IMR-90 (cell line): Measurements from ENCODE around the gene TNS1. TPM values are rescaled to one million over a fixed set of nuclear protein-coding genes. Genes with fewer than 3 reads are reported as not detected.
A peak's percentile ranks its signal among the peaks of the same experiment; 100 is the strongest.

Source experiments
- ATAC-seq: fragments of 200-7000 bp; cut with Tn5 transposase; 2 replicates; pipeline ENCODE4 v1.9.1; 2020; ENCODE audit warnings: low read depth, mild to moderate bottlenecking, moderate library complexity
- BruUV-seq: library from RNA; stranded (reverse); fragments of 400-500 nt; replicated peaks from 2 replicates; lab custom pipeline; 2021; lab: Mats Ljungman, UMichigan
- CTCF ChIA-PET: fragments of 300-600 bp; formaldehyde crosslinking; extraction: SDS; loops from one replicate; lab custom pipeline; 2021; ENCODE audit warnings: antibody characterized with exemption; lab: Yijun Ruan, JAX
- POLR2A ChIA-PET: fragments of 300-600 bp; sonication (Branson Sonifier 250); formaldehyde crosslinking; loops from one replicate; lab custom pipeline; 2022; ENCODE audit warnings: antibody characterized with exemption; ENCODE audit not compliant: unreplicated experiment; lab: Charles Lee
- DNase-seq: peaks from one replicate; pipeline ENCODE4 v3.0.0; 2013
- H2AFZ ChIP-seq: replicated peaks from 2 replicates; pipeline ENCODE3; 2013; ENCODE audit warnings: low read length, mild to moderate bottlenecking; ENCODE audit not compliant: poor library complexity
- H2AK5ac ChIP-seq: 2 replicates; pipeline ENCODE4 v1.6.1; 2013; ENCODE audit warnings: low read depth, low read length, inconsistent platforms
- H2AK9ac ChIP-seq: replicated peaks from 2 replicates; pipeline ENCODE3; 2013; ENCODE audit warnings: mild to moderate bottlenecking, low read depth, low read length, moderate library complexity; ENCODE audit not compliant: poor library complexity
- H2BK120ac ChIP-seq: 2 replicates; pipeline ENCODE4 v1.6.1; 2013; ENCODE audit warnings: low read depth, low read length, inconsistent platforms
- H2BK15ac ChIP-seq: 3 replicates; pipeline ENCODE4 v1.6.1; 2013; ENCODE audit warnings: low read depth, low read length, inconsistent platforms
- H2BK20ac ChIP-seq: 2 replicates; pipeline ENCODE4 v1.6.1; 2013; ENCODE audit warnings: low read depth, mild to moderate bottlenecking, inconsistent platforms, low read length, moderate library complexity
- H2BK5ac ChIP-seq: 2 replicates; pipeline ENCODE4 v1.6.1; 2013; ENCODE audit warnings: mild to moderate bottlenecking, low read depth, low read length, inconsistent platforms; ENCODE audit not compliant: poor library complexity, severe bottlenecking
- H3K14ac ChIP-seq: replicated peaks from 2 replicates; pipeline ENCODE4 v1.6.1; 2013; ENCODE audit warnings: low read depth, low read length, inconsistent platforms
- H3K18ac ChIP-seq: 2 replicates; pipeline ENCODE4 v1.6.1; 2013; ENCODE audit warnings: low read depth, low read length, control low read depth
- H3K23ac ChIP-seq: 2 replicates; pipeline ENCODE4 v1.6.1; 2013; ENCODE audit warnings: low read depth, low read length, inconsistent platforms
- H3K27ac ChIP-seq: 2 replicates; pipeline ENCODE4 v1.5.1; 2013; ENCODE audit warnings: mild to moderate bottlenecking, control low read depth, low read length; ENCODE audit not compliant: insufficient read depth
- H3K27me3 ChIP-seq: 2 replicates; pipeline ENCODE4 v1.6.1; 2013; ENCODE audit warnings: low read length; ENCODE audit not compliant: control insufficient read depth, insufficient read depth
- H3K36me3 ChIP-seq: 2 replicates; pipeline ENCODE4 v1.6.1; 2013; ENCODE audit warnings: low read length, mixed read lengths; ENCODE audit not compliant: control insufficient read depth, insufficient read depth
- H3K4ac ChIP-seq: 2 replicates; pipeline ENCODE4 v1.6.1; 2013; ENCODE audit warnings: low read depth, low read length, inconsistent platforms
- H3K4me1 ChIP-seq: 2 replicates; pipeline ENCODE4 v1.6.1; 2013; ENCODE audit warnings: low read length, mixed read lengths; ENCODE audit not compliant: control insufficient read depth, insufficient read depth
- H3K4me2 ChIP-seq: 2 replicates; pipeline ENCODE4 v1.6.1; 2013; ENCODE audit warnings: low read depth, mild to moderate bottlenecking, control low read depth, low read length, moderate library complexity
- H3K4me3 ChIP-seq: 2 replicates; pipeline ENCODE4 v1.5.1; 2013; ENCODE audit warnings: low read depth, mild to moderate bottlenecking, control low read depth, low read length, moderate library complexity; ENCODE audit not compliant: insufficient read depth
- H3K56ac ChIP-seq: 2 replicates; pipeline ENCODE4 v1.6.1; 2013; ENCODE audit warnings: low read length, inconsistent platforms; ENCODE audit not compliant: insufficient read depth; ENCODE audit errors: extremely low read depth
- H3K79me1 ChIP-seq, 2 experiments: 2 replicates each; pipeline ENCODE4 v1.6.1; 2013; ENCODE audit warnings: low read length in 2 of 2, inconsistent platforms in 1 of 2, low read depth in 1 of 2
- H3K9ac ChIP-seq: 2 replicates; pipeline ENCODE4 v1.6.1; 2013; ENCODE audit warnings: low read depth, low read length, control low read depth
- H3K9me1 ChIP-seq: 2 replicates; pipeline ENCODE4 v1.6.1; 2013; ENCODE audit warnings: low read length, inconsistent platforms; ENCODE audit not compliant: insufficient read depth
- H3K9me3 ChIP-seq: 2 replicates; pipeline ENCODE4 v1.6.1; 2013; ENCODE audit warnings: low read length; ENCODE audit not compliant: control insufficient read depth, insufficient read depth
- H4K20me1 ChIP-seq: 2 replicates; pipeline ENCODE4 v1.6.1; 2013; ENCODE audit warnings: low read length, inconsistent platforms; ENCODE audit not compliant: insufficient read depth
- H4K5ac ChIP-seq: 2 replicates; pipeline ENCODE4 v1.6.1; 2013; ENCODE audit warnings: mild to moderate bottlenecking, low read depth, low read length, control low read depth
- H4K8ac ChIP-seq, 2 experiments: 2 replicates each; pipeline ENCODE4 v1.6.1; 2013; ENCODE audit warnings: low read depth in 2 of 2, low read length in 2 of 2, control low read depth in 1 of 2, inconsistent platforms in 1 of 2
- H4K91ac ChIP-seq: 2 replicates; pipeline ENCODE4 v1.6.1; 2013; ENCODE audit warnings: low read depth, low read length, inconsistent platforms; ENCODE audit not compliant: insufficient read depth
- BHLHE40 ChIP-seq: fragments of 150-350 bp; IDR thresholded peaks from 2 replicates; pipeline ENCODE4 v1.6.1; 2016; ENCODE audit warnings: mild to moderate bottlenecking, low read depth, low read length
- MAFK ChIP-seq: IDR thresholded peaks from 2 replicates; pipeline ENCODE4 v1.6.1; 2012; ENCODE audit warnings: low read depth, low read length, improper control_type of control experiment
- MAZ ChIP-seq: IDR thresholded peaks from 2 replicates; pipeline ENCODE4 v1.6.1; 2012; ENCODE audit warnings: low read depth, mild to moderate bottlenecking, low read length, improper control_type of control experiment, moderate library complexity, borderline replicate concordance
- MXI1 ChIP-seq: IDR thresholded peaks from 2 replicates; pipeline ENCODE4 v1.6.1; 2012; ENCODE audit warnings: low read depth, mild to moderate bottlenecking, low read length, moderate library complexity, borderline replicate concordance
- POLR2A ChIP-seq: IDR thresholded peaks from 2 replicates; pipeline ENCODE4 v1.6.1; 2012; ENCODE audit warnings: mild to moderate bottlenecking, low read depth, low read length
- RAD21 ChIP-seq: IDR thresholded peaks from 2 replicates; pipeline ENCODE4 v1.6.1; 2012; ENCODE audit warnings: low read length, improper control_type of control experiment
- RFX5 ChIP-seq: IDR thresholded peaks from 2 replicates; pipeline ENCODE4 v1.8.0; 2012; ENCODE audit warnings: low read depth, mild to moderate bottlenecking, low read length, moderate library complexity
- WGBS, 2 experiments: methylation state at CpG; one replicate each; pipeline versions ENCODE4 v1.1.5 to v1.1.7; 2013; ENCODE audit warnings: missing lambda C conversion rate in 2 of 2; ENCODE audit not compliant: insufficient read length in 1 of 2; ENCODE audit errors: extremely low coverage in 2 of 2; 5-methylcytosine and 5-hydroxymethylcytosine counted together
- dilution Hi-C: fragments of 300-500 bp; cut with HindIII; formaldehyde crosslinking; loops from one replicate; pipeline ENCODE4 v1.14.3; 2018; ENCODE audit warnings: low sequenced_read_pairs; ENCODE audit not compliant: unreplicated experiment
- in situ Hi-C: fragments of 300-500 bp; cut with MboI; formaldehyde crosslinking; loops from 3 replicates; pipeline ENCODE4 v1.14.3; 2019; ENCODE audit warnings: low sequenced_read_pairs, inconsistent platforms, mixed read lengths
- intact Hi-C: fragments of 100-400 bp; cut with micrococcal nuclease; formaldehyde crosslinking; loops from 2 replicates; pipeline ENCODE4 v1.10.0; 2022
- polyA plus RNA-seq, 3 experiments: library from polyadenylated mRNA; depleted of rRNA; stranded (reverse); fragments of >200 nt; gene quantifications; 2 replicates each; pipeline ENCODE4 v1.2.3, GENCODE V29; 2012; ENCODE audit warnings: low replicate concordance in 1 of 3
- total RNA-seq: library from RNA; depleted of rRNA; stranded (reverse); fragments of >200 nt; gene quantifications from 2 replicates; pipeline ENCODE4 v1.2.3, GENCODE V29; 2012
- TF ChIP-seq, protein P1 (sequence below): fragments of 150-350 bp; IDR thresholded peaks from 2 replicates; pipeline ENCODE4 v1.6.1; 2017; ENCODE audit warnings: mild to moderate bottlenecking, antibody characterized with exemption, low read length, low read depth

The TNS1 gene
- total and polyA plus RNA-seq, 2 of the 4 experiments (the other 2 are of a cell fraction), result 41.1 to 45.2 TPM

DNA sequence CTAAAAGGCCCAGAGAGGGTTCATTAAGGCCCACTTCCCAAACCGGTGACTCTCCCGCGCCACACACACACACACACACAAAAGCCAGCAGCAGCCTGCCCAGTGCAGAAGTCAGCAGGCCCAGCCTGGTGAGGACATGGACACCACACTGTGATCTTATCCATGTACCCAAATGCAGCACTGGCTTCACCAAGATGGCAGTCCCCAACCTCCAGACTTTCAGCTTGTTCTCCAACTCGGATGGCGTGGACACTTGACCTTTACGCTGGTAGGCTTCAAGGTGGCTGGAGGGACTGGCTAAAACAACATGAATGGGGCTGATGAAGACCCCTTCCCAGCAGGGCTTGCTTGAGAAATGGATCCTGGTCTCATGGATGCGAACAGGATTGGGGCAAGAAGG, 50.4 kb downstream of the TNS1 start:
- DNase-seq (no peak), ATAC-seq (no peak)
- Histone ChIP-seq H2AK9ac (no peak overlapping the region), H3K14ac (no peak overlapping the region), H3K27me3 (no peaks in the 10 kb centered on the region), H3K23ac (no peak overlapping the region), H3K4me1 (peaks cover 21% of the 10 kb centered on the region), H4K8ac (no peak overlapping the region), H3K36me3 (no peaks in the 10 kb centered on the region; the same call in 1 of the 2 replicates), H3K4me3 (no peak overlapping the region), H3K27ac (no peak overlapping the region), H3K79me1 (peaks cover 31 to 66% of the 10 kb centered on the region in 2 experiments; a peak in 3 of 4 replicates), H2BK120ac (no peak overlapping the region), H2BK20ac (no peak overlapping the region), H3K9me3 (no peaks in the 10 kb centered on the region), H4K5ac (no peak overlapping the region), H4K20me1 (peaks cover 31% of the 10 kb centered on the region), H2AK5ac (peak overlapping the region; percentile 37; the same call in 1 of the 2 replicates), H3K4ac (no peak overlapping the region), H3K18ac (no peak overlapping the region), H2BK15ac (no peak overlapping the region), H2BK5ac (no peak overlapping the region), H3K4me2 (no peak overlapping the region), H2AFZ (peak overlapping the region; percentile 29), H4K91ac (no peak overlapping the region), H3K56ac (no peak overlapping the region), H3K9ac (no peak overlapping the region), H3K9me1 (peaks cover 17% of the 10 kb centered on the region)
- in situ Hi-C loops (no loop called here), intact Hi-C loops (no loop called here), dilution Hi-C loops (no loop called here)
- CTCF ChIA-PET, result no interaction called here
- no TSS peak for BruUV-seq
- no CpG with 5 or more reads among the region's 7 CpGs for WGBS, 2 experiments
- POLR2A ChIA-PET, result no interaction called here
- TF ChIP-seq, protein P1, sequence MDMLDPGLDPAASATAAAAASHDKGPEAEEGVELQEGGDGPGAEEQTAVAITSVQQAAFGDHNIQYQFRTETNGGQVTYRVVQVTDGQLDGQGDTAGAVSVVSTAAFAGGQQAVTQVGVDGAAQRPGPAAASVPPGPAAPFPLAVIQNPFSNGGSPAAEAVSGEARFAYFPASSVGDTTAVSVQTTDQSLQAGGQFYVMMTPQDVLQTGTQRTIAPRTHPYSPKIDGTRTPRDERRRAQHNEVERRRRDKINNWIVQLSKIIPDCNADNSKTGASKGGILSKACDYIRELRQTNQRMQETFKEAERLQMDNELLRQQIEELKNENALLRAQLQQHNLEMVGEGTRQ, result no peak
- TF ChIP-seq POLR2A (no peak), MAZ (no peak), MAFK (no peak), MXI1 (no peak), BHLHE40 (no peak), RAD21 (no peak), RFX5 (no peak)
